IMR-90 (cell line): ENCODE measurements around the gene RPS16. TPM values are rescaled to one million over a fixed set of nuclear protein-coding genes. Genes with fewer than 3 reads are reported as not detected.

Source experiments
- ATAC-seq: fragments of 200-7000 bp; cut with Tn5 transposase; 2 replicates; pipeline ENCODE4 v1.9.1; 2020; ENCODE audit warnings: low read depth, mild to moderate bottlenecking, moderate library complexity
- BruUV-seq: library from RNA; stranded (reverse); fragments of 400-500 nt; replicated peaks from 2 replicates; lab custom pipeline; 2021; lab: Mats Ljungman, UMichigan
- CTCF ChIA-PET: fragments of 300-600 bp; formaldehyde crosslinking; extraction: SDS; loops from one replicate; lab custom pipeline; 2021; ENCODE audit warnings: antibody characterized with exemption; lab: Yijun Ruan, JAX
- POLR2A ChIA-PET: fragments of 300-600 bp; sonication (Branson Sonifier 250); formaldehyde crosslinking; loops from one replicate; lab custom pipeline; 2022; ENCODE audit warnings: antibody characterized with exemption; ENCODE audit not compliant: unreplicated experiment; lab: Charles Lee
- DNase-seq: peaks from one replicate; pipeline ENCODE4 v3.0.0; 2013
- H2AFZ ChIP-seq: replicated peaks from 2 replicates; pipeline ENCODE3; 2013; ENCODE audit warnings: low read length, mild to moderate bottlenecking; ENCODE audit not compliant: poor library complexity
- H2AK5ac ChIP-seq: 2 replicates; pipeline ENCODE4 v1.6.1; 2013; ENCODE audit warnings: low read depth, low read length, inconsistent platforms
- H2AK9ac ChIP-seq: replicated peaks from 2 replicates; pipeline ENCODE3; 2013; ENCODE audit warnings: mild to moderate bottlenecking, low read depth, low read length, moderate library complexity; ENCODE audit not compliant: poor library complexity
- H2BK120ac ChIP-seq: 2 replicates; pipeline ENCODE4 v1.6.1; 2013; ENCODE audit warnings: low read depth, low read length, inconsistent platforms
- H2BK15ac ChIP-seq: 3 replicates; pipeline ENCODE4 v1.6.1; 2013; ENCODE audit warnings: low read depth, low read length, inconsistent platforms
- H2BK20ac ChIP-seq: 2 replicates; pipeline ENCODE4 v1.6.1; 2013; ENCODE audit warnings: low read depth, mild to moderate bottlenecking, inconsistent platforms, low read length, moderate library complexity
- H2BK5ac ChIP-seq: 2 replicates; pipeline ENCODE4 v1.6.1; 2013; ENCODE audit warnings: mild to moderate bottlenecking, low read depth, low read length, inconsistent platforms; ENCODE audit not compliant: poor library complexity, severe bottlenecking
- H3K14ac ChIP-seq: replicated peaks from 2 replicates; pipeline ENCODE4 v1.6.1; 2013; ENCODE audit warnings: low read depth, low read length, inconsistent platforms
- H3K18ac ChIP-seq: 2 replicates; pipeline ENCODE4 v1.6.1; 2013; ENCODE audit warnings: low read depth, low read length, control low read depth
- H3K23ac ChIP-seq: 2 replicates; pipeline ENCODE4 v1.6.1; 2013; ENCODE audit warnings: low read depth, low read length, inconsistent platforms
- H3K27ac ChIP-seq: 2 replicates; pipeline ENCODE4 v1.5.1; 2013; ENCODE audit warnings: mild to moderate bottlenecking, control low read depth, low read length; ENCODE audit not compliant: insufficient read depth
- H3K27me3 ChIP-seq: 2 replicates; pipeline ENCODE4 v1.6.1; 2013; ENCODE audit warnings: low read length; ENCODE audit not compliant: control insufficient read depth, insufficient read depth
- H3K36me3 ChIP-seq: 2 replicates; pipeline ENCODE4 v1.6.1; 2013; ENCODE audit warnings: low read length, mixed read lengths; ENCODE audit not compliant: control insufficient read depth, insufficient read depth
- H3K4ac ChIP-seq: 2 replicates; pipeline ENCODE4 v1.6.1; 2013; ENCODE audit warnings: low read depth, low read length, inconsistent platforms
- H3K4me1 ChIP-seq: 2 replicates; pipeline ENCODE4 v1.6.1; 2013; ENCODE audit warnings: low read length, mixed read lengths; ENCODE audit not compliant: control insufficient read depth, insufficient read depth
- H3K4me2 ChIP-seq: 2 replicates; pipeline ENCODE4 v1.6.1; 2013; ENCODE audit warnings: low read depth, mild to moderate bottlenecking, control low read depth, low read length, moderate library complexity
- H3K4me3 ChIP-seq: 2 replicates; pipeline ENCODE4 v1.5.1; 2013; ENCODE audit warnings: low read depth, mild to moderate bottlenecking, control low read depth, low read length, moderate library complexity; ENCODE audit not compliant: insufficient read depth
- H3K56ac ChIP-seq: 2 replicates; pipeline ENCODE4 v1.6.1; 2013; ENCODE audit warnings: low read length, inconsistent platforms; ENCODE audit not compliant: insufficient read depth; ENCODE audit errors: extremely low read depth
- H3K79me1 ChIP-seq, 2 experiments: 2 replicates each; pipeline ENCODE4 v1.6.1; 2013; ENCODE audit warnings: low read length in 2 of 2, inconsistent platforms in 1 of 2, low read depth in 1 of 2
- H3K9ac ChIP-seq: 2 replicates; pipeline ENCODE4 v1.6.1; 2013; ENCODE audit warnings: low read depth, low read length, control low read depth
- H3K9me1 ChIP-seq: 2 replicates; pipeline ENCODE4 v1.6.1; 2013; ENCODE audit warnings: low read length, inconsistent platforms; ENCODE audit not compliant: insufficient read depth
- H3K9me3 ChIP-seq: 2 replicates; pipeline ENCODE4 v1.6.1; 2013; ENCODE audit warnings: low read length; ENCODE audit not compliant: control insufficient read depth, insufficient read depth
- H4K20me1 ChIP-seq: 2 replicates; pipeline ENCODE4 v1.6.1; 2013; ENCODE audit warnings: low read length, inconsistent platforms; ENCODE audit not compliant: insufficient read depth
- H4K5ac ChIP-seq: 2 replicates; pipeline ENCODE4 v1.6.1; 2013; ENCODE audit warnings: mild to moderate bottlenecking, low read depth, low read length, control low read depth
- H4K8ac ChIP-seq, 2 experiments: 2 replicates each; pipeline ENCODE4 v1.6.1; 2013; ENCODE audit warnings: low read depth in 2 of 2, low read length in 2 of 2, control low read depth in 1 of 2, inconsistent platforms in 1 of 2
- H4K91ac ChIP-seq: 2 replicates; pipeline ENCODE4 v1.6.1; 2013; ENCODE audit warnings: low read depth, low read length, inconsistent platforms; ENCODE audit not compliant: insufficient read depth
- BHLHE40 ChIP-seq: fragments of 150-350 bp; IDR thresholded peaks from 2 replicates; pipeline ENCODE4 v1.6.1; 2016; ENCODE audit warnings: mild to moderate bottlenecking, low read depth, low read length
- CEBPB ChIP-seq: IDR thresholded peaks from 2 replicates; pipeline ENCODE4 v1.6.1; 2012; ENCODE audit warnings: low read depth, low read length, improper control_type of control experiment
- CHD1 ChIP-seq: IDR thresholded peaks from 2 replicates; pipeline ENCODE4 v1.6.1; 2012; ENCODE audit warnings: low read depth, low read length, improper control_type of control experiment
- CTCF ChIP-seq: conservative IDR thresholded peaks from 2 replicates; pipeline ENCODE4 v1.5.1; 2012; ENCODE audit warnings: mild to moderate bottlenecking, low read depth, low read length, improper control_type of control experiment
- FOS ChIP-seq: fragments of 150-350 bp; IDR thresholded peaks from 2 replicates; pipeline ENCODE4 v1.6.1; 2016; ENCODE audit warnings: low read depth, low read length
- MAFK ChIP-seq: IDR thresholded peaks from 2 replicates; pipeline ENCODE4 v1.6.1; 2012; ENCODE audit warnings: low read depth, low read length, improper control_type of control experiment
- MAZ ChIP-seq: IDR thresholded peaks from 2 replicates; pipeline ENCODE4 v1.6.1; 2012; ENCODE audit warnings: low read depth, mild to moderate bottlenecking, low read length, improper control_type of control experiment, moderate library complexity, borderline replicate concordance
- NFE2L2 ChIP-seq: fragments of 150-350 bp; IDR thresholded peaks from 2 replicates; pipeline ENCODE4 v1.6.1; 2016; ENCODE audit warnings: low read depth, mild to moderate bottlenecking, low read length
- RAD21 ChIP-seq: IDR thresholded peaks from 2 replicates; pipeline ENCODE4 v1.6.1; 2012; ENCODE audit warnings: low read length, improper control_type of control experiment
- RFX5 ChIP-seq: IDR thresholded peaks from 2 replicates; pipeline ENCODE4 v1.8.0; 2012; ENCODE audit warnings: low read depth, mild to moderate bottlenecking, low read length, moderate library complexity
- SMC3 ChIP-seq: fragments of 150-350 bp; IDR thresholded peaks from 2 replicates; pipeline ENCODE4 v1.6.1; 2016; ENCODE audit warnings: low read depth, mild to moderate bottlenecking, antibody characterized with exemption, low read length, moderate library complexity
- WGBS, 2 experiments: methylation state at CpG; one replicate each; pipeline versions ENCODE4 v1.1.5 to v1.1.7; 2013; ENCODE audit warnings: missing lambda C conversion rate in 2 of 2; ENCODE audit not compliant: insufficient read length in 1 of 2; ENCODE audit errors: extremely low coverage in 2 of 2; 5-methylcytosine and 5-hydroxymethylcytosine counted together
- dilution Hi-C: fragments of 300-500 bp; cut with HindIII; formaldehyde crosslinking; loops from one replicate; pipeline ENCODE4 v1.14.3; 2018; ENCODE audit warnings: low sequenced_read_pairs; ENCODE audit not compliant: unreplicated experiment
- in situ Hi-C: fragments of 300-500 bp; cut with MboI; formaldehyde crosslinking; loops from 3 replicates; pipeline ENCODE4 v1.14.3; 2019; ENCODE audit warnings: low sequenced_read_pairs, inconsistent platforms, mixed read lengths
- intact Hi-C: fragments of 100-400 bp; cut with micrococcal nuclease; formaldehyde crosslinking; loops from 2 replicates; pipeline ENCODE4 v1.10.0; 2022
- polyA plus RNA-seq, 3 experiments: library from polyadenylated mRNA; depleted of rRNA; stranded (reverse); fragments of >200 nt; gene quantifications; 2 replicates each; pipeline ENCODE4 v1.2.3, GENCODE V29; 2012; ENCODE audit warnings: low replicate concordance in 1 of 3
- total RNA-seq: library from RNA; depleted of rRNA; stranded (reverse); fragments of >200 nt; gene quantifications from 2 replicates; pipeline ENCODE4 v1.2.3, GENCODE V29; 2012
- TF ChIP-seq, protein P1 (sequence below): fragments of 150-350 bp; IDR thresholded peaks from 2 replicates; pipeline ENCODE4 v1.6.1; 2016; ENCODE audit warnings: low read depth, mild to moderate bottlenecking, low read length, moderate library complexity, borderline replicate concordance
- TF ChIP-seq, protein P2 (sequence below): fragments of 150-350 bp; IDR thresholded peaks from 2 replicates; pipeline ENCODE4 v1.6.1; 2017; ENCODE audit warnings: mild to moderate bottlenecking, antibody characterized with exemption, low read length, low read depth

RPS16 gene
- total and polyA plus RNA-seq, 2 of the 4 experiments (the other 2 are of a cell fraction): 320 to 3,500 TPM

DNA sequence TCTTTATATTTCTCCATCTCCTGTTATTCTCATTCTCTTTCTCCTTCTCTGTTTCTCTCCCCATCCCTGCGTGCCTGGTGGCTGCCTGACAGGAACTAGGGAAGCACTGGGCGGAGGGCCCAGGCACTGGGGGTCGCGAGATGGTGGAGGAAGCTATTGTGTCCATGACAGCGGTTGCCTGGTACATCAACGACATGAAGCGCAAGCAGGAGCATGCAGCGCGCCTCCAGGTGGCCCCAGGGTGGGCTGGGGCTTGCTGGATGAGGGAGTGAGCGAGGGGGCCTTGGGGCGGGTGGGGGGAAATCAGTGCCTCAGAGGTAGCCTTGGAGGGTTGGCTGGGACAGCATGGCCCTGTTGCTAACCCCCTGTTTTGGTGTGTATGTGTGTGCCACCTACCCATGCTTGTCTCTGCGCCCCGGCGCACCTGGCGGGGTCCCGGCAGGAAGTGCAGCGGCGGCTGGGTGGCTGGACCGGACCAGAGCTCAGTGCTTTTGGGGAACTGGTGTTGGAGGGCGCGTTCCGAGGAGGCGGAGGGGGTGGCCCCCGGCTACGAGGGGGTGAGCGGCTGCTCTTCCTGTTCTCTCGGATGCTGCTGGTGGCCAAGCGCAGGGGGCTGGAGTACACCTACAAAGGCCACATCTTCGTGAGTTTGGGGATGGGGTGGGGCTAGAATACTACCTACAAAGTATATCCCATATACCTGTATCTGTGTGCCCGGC is 18.1 kb downstream of the RPS16 start:
- peaks cover 13 to 73% of the 10 kb centered on the region in 2 experiments for H3K79me1 ChIP-seq
- no peak overlapping the region for H2AFZ ChIP-seq
- H3K27ac ChIP-seq: no peak overlapping the region
- no peak overlapping the region for H2BK120ac ChIP-seq
- H3K23ac ChIP-seq: no peak overlapping the region
- CTCF ChIA-PET: interaction anchor here (0.6 kb wide), 1 partner anchor 1722 kb away, joined by 4 read pairs; no protein-coding TSS in a partner anchor
- peaks cover 12% of the 10 kb centered on the region; the same call in 1 of the 2 replicates for H3K9me1 ChIP-seq
- TF ChIP-seq RFX5: no peak
- TF ChIP-seq, protein P1, sequence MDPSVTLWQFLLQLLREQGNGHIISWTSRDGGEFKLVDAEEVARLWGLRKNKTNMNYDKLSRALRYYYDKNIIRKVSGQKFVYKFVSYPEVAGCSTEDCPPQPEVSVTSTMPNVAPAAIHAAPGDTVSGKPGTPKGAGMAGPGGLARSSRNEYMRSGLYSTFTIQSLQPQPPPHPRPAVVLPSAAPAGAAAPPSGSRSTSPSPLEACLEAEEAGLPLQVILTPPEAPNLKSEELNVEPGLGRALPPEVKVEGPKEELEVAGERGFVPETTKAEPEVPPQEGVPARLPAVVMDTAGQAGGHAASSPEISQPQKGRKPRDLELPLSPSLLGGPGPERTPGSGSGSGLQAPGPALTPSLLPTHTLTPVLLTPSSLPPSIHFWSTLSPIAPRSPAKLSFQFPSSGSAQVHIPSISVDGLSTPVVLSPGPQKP: no peak
- TF ChIP-seq CTCF: no peak
- no peak for TF ChIP-seq MAFK
- TF ChIP-seq SMC3: no peak
- TF ChIP-seq NFE2L2: no peak
- no peak for TF ChIP-seq MAZ
- TF ChIP-seq, protein P2, sequence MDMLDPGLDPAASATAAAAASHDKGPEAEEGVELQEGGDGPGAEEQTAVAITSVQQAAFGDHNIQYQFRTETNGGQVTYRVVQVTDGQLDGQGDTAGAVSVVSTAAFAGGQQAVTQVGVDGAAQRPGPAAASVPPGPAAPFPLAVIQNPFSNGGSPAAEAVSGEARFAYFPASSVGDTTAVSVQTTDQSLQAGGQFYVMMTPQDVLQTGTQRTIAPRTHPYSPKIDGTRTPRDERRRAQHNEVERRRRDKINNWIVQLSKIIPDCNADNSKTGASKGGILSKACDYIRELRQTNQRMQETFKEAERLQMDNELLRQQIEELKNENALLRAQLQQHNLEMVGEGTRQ: no peak
- no peak for TF ChIP-seq CHD1
- no peak for TF ChIP-seq CEBPB
- no peak for TF ChIP-seq BHLHE40
- no peak for TF ChIP-seq RAD21
- TF ChIP-seq FOS: no peak
- no peak overlapping the region for H4K5ac ChIP-seq
- H3K18ac ChIP-seq: no peak overlapping the region
- in situ Hi-C loops: no loop called here
- no peak overlapping the region for H2BK15ac ChIP-seq
- DNase-seq (no peak), ATAC-seq (no peak)
- no peak overlapping the region for H3K4me2 ChIP-seq
- intact Hi-C loops: no loop called here
- H2AK9ac ChIP-seq: no peak overlapping the region
- POLR2A ChIA-PET: no interaction called here
- no peak overlapping the region for H3K14ac ChIP-seq
- BruUV-seq: no TSS peak
- H4K20me1 ChIP-seq: peaks cover 43% of the 10 kb centered on the region
- no peak overlapping the region for H3K9ac ChIP-seq
- H3K4me1 ChIP-seq: peaks cover 11% of the 10 kb centered on the region; the same call in 1 of the 2 replicates
- no peak overlapping the region for H3K4ac ChIP-seq
- no peak overlapping the region for H2AK5ac ChIP-seq
- H2BK5ac ChIP-seq: no peak overlapping the region
- WGBS, 2 experiments: 100% methylated on average over 1 of the region's 30 CpGs; no CpG with 5 or more reads in 1 of the 2 experiments
- dilution Hi-C loops: no loop called here
- no peaks in the 10 kb centered on the region for H3K27me3 ChIP-seq
- H4K91ac ChIP-seq: no peak overlapping the region
- H3K9me3 ChIP-seq: no peaks in the 10 kb centered on the region
- no peak overlapping the region for H4K8ac ChIP-seq
- H3K56ac ChIP-seq: no peak overlapping the region
- H2BK20ac ChIP-seq: no peak overlapping the region
- H3K36me3 ChIP-seq: peaks cover 59% of the 10 kb centered on the region
- H3K4me3 ChIP-seq: no peak overlapping the region
